ENCODE results near the gene TSPAN33. TPM values are rescaled to one million over a fixed set of nuclear protein-coding genes. Genes with fewer than 3 reads are reported as not detected.

The TSPAN33 gene, protein sequence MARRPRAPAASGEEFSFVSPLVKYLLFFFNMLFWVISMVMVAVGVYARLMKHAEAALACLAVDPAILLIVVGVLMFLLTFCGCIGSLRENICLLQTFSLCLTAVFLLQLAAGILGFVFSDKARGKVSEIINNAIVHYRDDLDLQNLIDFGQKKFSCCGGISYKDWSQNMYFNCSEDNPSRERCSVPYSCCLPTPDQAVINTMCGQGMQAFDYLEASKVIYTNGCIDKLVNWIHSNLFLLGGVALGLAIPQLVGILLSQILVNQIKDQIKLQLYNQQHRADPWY
- total RNA-seq = 0.30 and 0.67 TPM in 2 replicates

DNA sequence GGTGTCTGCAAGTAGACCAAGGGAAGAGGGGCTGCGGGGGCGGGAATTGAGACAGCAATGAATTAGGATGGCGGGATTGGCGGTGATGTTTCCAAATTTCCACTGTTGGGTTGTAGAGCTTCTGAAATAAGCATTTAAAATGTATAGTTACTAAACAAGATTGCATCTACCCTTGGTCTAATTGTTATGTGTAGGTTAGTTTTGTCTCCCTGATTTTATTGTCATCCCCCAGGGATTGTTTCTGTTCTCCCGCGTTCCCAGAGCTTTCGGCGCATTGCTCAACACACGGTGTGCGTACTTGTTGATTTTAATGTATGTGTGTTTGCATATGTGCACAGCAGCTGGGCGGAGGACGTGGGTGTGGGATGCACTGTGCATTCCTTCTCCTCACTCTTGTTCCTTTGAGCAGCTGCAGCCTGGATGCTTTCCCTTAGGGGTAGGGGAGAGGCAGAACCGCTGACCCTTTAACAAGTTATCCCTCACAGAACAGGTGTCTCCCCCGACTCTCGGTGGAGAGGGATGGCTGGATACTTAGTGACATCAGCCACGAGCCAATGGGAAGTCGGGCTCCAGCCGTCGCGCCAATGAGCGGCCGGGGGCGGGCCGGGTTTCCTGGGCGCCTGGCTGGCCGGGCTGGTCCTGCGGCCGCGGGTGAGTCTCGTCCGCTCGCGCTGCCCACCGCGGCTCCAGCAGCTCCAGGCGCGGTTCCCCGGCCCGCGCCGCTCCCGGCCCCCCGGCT lies at the start of gene TSPAN33:
Gene TSPAN33 (plus strand): TSS at position 613 of the 739 bp plus-strand sequence. CDS start 274 bp downstream, outside the sequence.

DNA sequence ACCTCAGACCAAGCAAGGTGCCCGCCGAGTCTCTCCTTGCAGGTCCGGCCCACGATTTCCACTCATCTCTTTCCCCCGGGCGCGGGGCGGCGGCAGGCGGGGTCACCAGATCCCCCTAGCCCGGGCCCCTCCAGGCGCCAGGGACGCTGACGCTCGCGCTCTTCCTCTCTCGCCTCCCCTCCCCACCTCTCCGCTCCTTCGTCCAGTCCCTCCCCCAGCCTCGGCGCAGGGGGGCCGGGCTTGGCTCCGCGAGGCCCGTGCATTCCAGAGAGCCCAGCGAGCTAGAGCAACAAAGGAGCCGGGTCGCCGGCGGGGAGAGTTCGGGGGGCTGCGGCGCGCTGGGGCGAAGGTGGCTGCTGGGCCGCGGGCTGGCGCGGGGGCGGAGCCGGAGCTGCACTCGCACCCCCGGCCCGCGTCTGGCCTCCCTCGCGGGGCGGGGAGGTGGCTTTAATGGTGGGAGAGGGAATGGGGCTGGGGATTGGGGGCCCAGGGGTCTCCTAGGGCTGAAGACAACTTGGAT lies 43.9 kb downstream of the TSPAN33 start, which contains the start of gene SMO:
Gene SMO (plus strand): TSS at position 262 of the 520 bp plus-strand sequence. CDS start 519 bp downstream, outside the sequence.

Other genes with a start within 250 kb of the TSPAN33 start
- gene KCP, start 234.0 kb upstream of the TSPAN33 start, total RNA-seq = 0.15 and 0.17 TPM in 2 replicates
- 0.34 and 0.45 TPM in 2 replicates for gene IRF5, start 206.8 kb upstream of the TSPAN33 start, total RNA-seq
- gene TNPO3, start 89.6 kb upstream of the TSPAN33 start, total RNA-seq = 40.4 and 43.5 TPM in 2 replicates
- gene SMO, start 43.9 kb downstream of the TSPAN33 start, total RNA-seq = 17.8 and 18.8 TPM in 2 replicates
- 1.9 and 2.4 TPM in 2 replicates for gene AHCYL2, start 80.3 kb downstream of the TSPAN33 start, total RNA-seq